Measurements from ENCODE around the gene COLEC11. TPM values are rescaled to one million over a fixed set of nuclear protein-coding genes. Genes with fewer than 3 reads are reported as not detected.

Gene COLEC11
- total and polyA plus RNA-seq, 2 of the 13 experiments (the other 11 are each of a cell fraction or from before 2014, with no cell fraction given): 1.5 to 3.0 TPM

DNA sequence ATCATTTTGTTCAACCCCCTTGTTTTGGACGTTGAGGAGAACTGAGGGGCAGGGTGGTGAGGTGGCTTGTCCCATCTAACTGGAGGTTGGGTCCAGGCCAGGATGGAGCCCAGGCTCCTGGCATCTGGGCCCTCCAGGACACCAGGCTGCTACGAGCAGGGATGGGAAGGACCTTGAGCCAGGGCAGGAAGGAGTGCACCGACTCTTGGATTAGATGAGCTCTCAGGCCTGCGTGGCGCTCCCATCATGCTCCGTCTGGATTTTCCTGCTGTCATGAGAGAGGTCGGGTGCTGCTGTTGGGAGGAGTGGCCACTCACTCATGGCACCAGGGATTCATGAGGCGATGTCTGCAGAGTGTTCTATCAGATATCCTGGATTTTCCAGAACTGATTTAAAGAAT lies 44.7 kb downstream of the COLEC11 start (continued):
- TF ChIP-seq, protein P1, sequence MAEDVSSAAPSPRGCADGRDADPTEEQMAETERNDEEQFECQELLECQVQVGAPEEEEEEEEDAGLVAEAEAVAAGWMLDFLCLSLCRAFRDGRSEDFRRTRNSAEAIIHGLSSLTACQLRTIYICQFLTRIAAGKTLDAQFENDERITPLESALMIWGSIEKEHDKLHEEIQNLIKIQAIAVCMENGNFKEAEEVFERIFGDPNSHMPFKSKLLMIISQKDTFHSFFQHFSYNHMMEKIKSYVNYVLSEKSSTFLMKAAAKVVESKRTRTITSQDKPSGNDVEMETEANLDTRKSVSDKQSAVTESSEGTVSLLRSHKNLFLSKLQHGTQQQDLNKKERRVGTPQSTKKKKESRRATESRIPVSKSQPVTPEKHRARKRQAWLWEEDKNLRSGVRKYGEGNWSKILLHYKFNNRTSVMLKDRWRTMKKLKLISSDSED (CRISPR knock-in tag; IDR thresholded peaks at IDR 0.05): no peak
- no peak for TF ChIP-seq ZNF367 (CRISPR knock-in tag; IDR thresholded peaks at IDR 0.05; ENCODE audit: borderline replicate concordance)

DNA sequence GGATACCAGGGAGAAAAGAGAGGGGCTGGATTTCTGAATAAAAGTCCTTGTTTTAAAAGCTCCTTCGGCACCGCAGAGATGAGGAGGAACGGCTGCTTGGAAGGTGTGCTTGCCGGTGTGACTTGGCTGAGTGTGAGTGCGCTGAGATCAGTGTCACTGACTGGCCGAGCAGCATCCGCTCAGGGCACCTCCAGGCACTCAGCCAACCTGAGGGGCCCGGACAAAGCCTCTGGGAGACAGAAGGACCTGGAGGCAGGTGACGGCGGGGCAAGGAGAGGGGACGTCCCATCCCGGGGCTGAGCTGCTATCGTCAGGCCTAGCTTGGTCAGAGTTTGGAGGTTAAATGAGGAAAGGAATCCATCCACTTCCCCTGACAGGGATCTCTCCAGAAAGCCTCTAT lies 46.3 kb downstream of the COLEC11 start:
- Histone ChIP-seq H3K36me3 (replicated peaks in 1 of 2; ENCODE audit: control insufficient read depth in 1 of 2, insufficient read depth in 2 of 2, low read length in 2 of 2) (no peaks in the 10 kb centered on the region), H4K20me1 (ENCODE audit: insufficient read depth, low read length) (no peaks in the 10 kb centered on the region), H3K9ac (ENCODE audit: insufficient read depth, low read depth, low read length) (no peak overlapping the region), H2AFZ (ENCODE audit: low read length) (no peak overlapping the region), H3K27ac (ENCODE audit: extremely low read length, insufficient read depth, low read length) (no peak overlapping the region), H3K9me3 (ENCODE audit: low read length) (no peaks in the 10 kb centered on the region), H3K4me3 (replicated peaks in 1 of 3; ENCODE audit: insufficient read depth in 1 of 3, low read depth in 2 of 3, low read length in 3 of 3) (no peak overlapping the region), H3K4me1 (ENCODE audit: insufficient read depth, low read length) (peaks cover 17% of the 10 kb centered on the region), H3K79me2 (ENCODE audit: insufficient read depth, low read length) (no peaks in the 10 kb centered on the region), H3K4me2 (ENCODE audit: low read depth, low read length) (no peak overlapping the region), H3K27me3 (ENCODE audit: control insufficient read depth in 1 of 2, insufficient read depth in 2 of 2, low read length in 2 of 2) (peaks cover 0 to 16% of the 10 kb centered on the region in 2 experiments; a peak in 3 of 5 replicates)
- TF ChIP-seq TCF12 (IDR thresholded peaks at IDR 0.05) (no peak), TCF12 (CRISPR knock-in tag; IDR thresholded peaks at IDR 0.05) (no peak), ZSCAN29 (CRISPR knock-in tag; conservative IDR thresholded peaks at IDR 0.05) (no peak)
- TF ChIP-seq, protein P2, sequence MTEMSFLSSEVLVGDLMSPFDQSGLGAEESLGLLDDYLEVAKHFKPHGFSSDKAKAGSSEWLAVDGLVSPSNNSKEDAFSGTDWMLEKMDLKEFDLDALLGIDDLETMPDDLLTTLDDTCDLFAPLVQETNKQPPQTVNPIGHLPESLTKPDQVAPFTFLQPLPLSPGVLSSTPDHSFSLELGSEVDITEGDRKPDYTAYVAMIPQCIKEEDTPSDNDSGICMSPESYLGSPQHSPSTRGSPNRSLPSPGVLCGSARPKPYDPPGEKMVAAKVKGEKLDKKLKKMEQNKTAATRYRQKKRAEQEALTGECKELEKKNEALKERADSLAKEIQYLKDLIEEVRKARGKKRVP (CRISPR knock-in tag; IDR thresholded peaks at IDR 0.05): no peak
- TF ChIP-seq, protein P3, sequence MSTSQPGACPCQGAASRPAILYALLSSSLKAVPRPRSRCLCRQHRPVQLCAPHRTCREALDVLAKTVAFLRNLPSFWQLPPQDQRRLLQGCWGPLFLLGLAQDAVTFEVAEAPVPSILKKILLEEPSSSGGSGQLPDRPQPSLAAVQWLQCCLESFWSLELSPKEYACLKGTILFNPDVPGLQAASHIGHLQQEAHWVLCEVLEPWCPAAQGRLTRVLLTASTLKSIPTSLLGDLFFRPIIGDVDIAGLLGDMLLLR (CRISPR knock-in tag; IDR thresholded peaks at IDR 0.05): no peak
- DNase-seq (ENCODE audit: low spot score): no peak
- in situ Hi-C loops (cut with HindIII; ENCODE audit: extremely low pct_ligation_motif_present, low pct_unique_long_range_greater_than_20kb) (no loop called here), intact Hi-C loops (cut with micrococcal nuclease; ENCODE audit: unreplicated experiment) (no loop called here)
- ChIA-PET POLR2A (no interaction called here), CTCF (ENCODE audit: low intra/inter-chr PET ratio, low total read pairs) (no interaction called here)
- no peak for ATAC-seq
- BruUV-seq (replicated peaks): no TSS peak
- WGBS (ENCODE audit: low lambda C conversion rate): 57% methylated on average over 13 of the region's 13 CpGs
- FAIRE-seq: no peak
